ENCODE data around the gene TPM2.

DNA sequence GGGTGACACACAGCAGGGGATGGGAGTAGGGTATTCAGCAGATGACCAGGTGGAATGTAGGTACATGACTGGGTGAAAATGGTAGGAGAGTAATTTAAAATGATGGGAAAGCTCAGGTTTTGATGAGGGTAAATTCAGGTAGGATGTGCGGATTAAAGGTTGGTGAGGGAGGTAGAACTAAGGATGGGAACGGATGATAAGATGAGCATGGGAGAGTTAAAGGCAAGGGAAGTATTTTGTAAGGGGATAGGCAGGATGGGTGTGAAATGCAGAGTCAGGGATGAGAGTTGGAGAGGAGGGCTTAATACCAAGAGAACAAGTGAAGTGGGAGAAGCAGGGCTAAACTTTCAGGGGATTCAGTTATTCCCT, 40.7 kb upstream of the TPM2 start:
- TF ChIP-seq, protein P1, sequence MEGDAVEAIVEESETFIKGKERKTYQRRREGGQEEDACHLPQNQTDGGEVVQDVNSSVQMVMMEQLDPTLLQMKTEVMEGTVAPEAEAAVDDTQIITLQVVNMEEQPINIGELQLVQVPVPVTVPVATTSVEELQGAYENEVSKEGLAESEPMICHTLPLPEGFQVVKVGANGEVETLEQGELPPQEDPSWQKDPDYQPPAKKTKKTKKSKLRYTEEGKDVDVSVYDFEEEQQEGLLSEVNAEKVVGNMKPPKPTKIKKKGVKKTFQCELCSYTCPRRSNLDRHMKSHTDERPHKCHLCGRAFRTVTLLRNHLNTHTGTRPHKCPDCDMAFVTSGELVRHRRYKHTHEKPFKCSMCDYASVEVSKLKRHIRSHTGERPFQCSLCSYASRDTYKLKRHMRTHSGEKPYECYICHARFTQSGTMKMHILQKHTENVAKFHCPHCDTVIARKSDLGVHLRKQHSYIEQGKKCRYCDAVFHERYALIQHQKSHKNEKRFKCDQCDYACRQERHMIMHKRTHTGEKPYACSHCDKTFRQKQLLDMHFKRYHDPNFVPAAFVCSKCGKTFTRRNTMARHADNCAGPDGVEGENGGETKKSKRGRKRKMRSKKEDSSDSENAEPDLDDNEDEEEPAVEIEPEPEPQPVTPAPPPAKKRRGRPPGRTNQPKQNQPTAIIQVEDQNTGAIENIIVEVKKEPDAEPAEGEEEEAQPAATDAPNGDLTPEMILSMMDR (IDR thresholded peaks at IDR 0.05; ENCODE audit: insufficient read depth, low read length, poor library complexity, severe bottlenecking): no peak
- no peak for TF ChIP-seq EZH2phosphoT487 (conservative IDR thresholded peaks at IDR 0.05; ENCODE audit: low read length)
